Liver (tissue), 9 donors: ENCODE results near the gene GPRC5D. TPM values are rescaled to one million over a fixed set of nuclear protein-coding genes. Genes with fewer than 3 reads are reported as not detected.

ENCODE experiments used
- DNase-seq: peaks from one replicate; pipeline ENCODE4 v3.0.0-alpha.2; 2017; ENCODE audit warnings: low spot score
- H3K27ac ChIP-seq, 2 donors: one replicate each; pipeline ENCODE4 v1.7.0; 2013; ENCODE audit warnings: inconsistent platforms in 2 of 2, low read length in 2 of 2, control low read depth in 1 of 2, low read depth in 1 of 2, mild to moderate bottlenecking in 1 of 2
- H3K27me3 ChIP-seq, 4 donors: one replicate each; pipeline versions ENCODE4 v1.6.1 to v1.7.0; 2013; ENCODE audit warnings: low read length in 3 of 4, inconsistent platforms in 1 of 4, mild to moderate bottlenecking in 1 of 4, moderate library complexity in 1 of 4; ENCODE audit not compliant: control insufficient read depth in 4 of 4, insufficient read depth in 4 of 4
- H3K36me3 ChIP-seq, 4 donors: one replicate each; pipeline versions ENCODE4 v1.6.1 to v1.7.0; 2013; ENCODE audit warnings: low read length in 3 of 4, mild to moderate bottlenecking in 3 of 4, low read depth in 1 of 4, moderate library complexity in 1 of 4; ENCODE audit not compliant: control insufficient read depth in 4 of 4, insufficient read depth in 3 of 4
- H3K4me1 ChIP-seq, 4 donors: one replicate each; pipeline versions ENCODE4 v1.6.1 to v1.7.0; 2013; ENCODE audit warnings: low read length in 3 of 4, mild to moderate bottlenecking in 3 of 4, moderate library complexity in 1 of 4; ENCODE audit not compliant: control insufficient read depth in 4 of 4, insufficient read depth in 4 of 4
- H3K4me3 ChIP-seq, 3 donors: one replicate each; pipeline versions ENCODE4 v1.6.1 to v1.7.0; 2013; ENCODE audit warnings: low read length in 3 of 3, control low read depth in 1 of 3, low read depth in 1 of 3, mild to moderate bottlenecking in 1 of 3
- H3K9ac ChIP-seq, 2 donors: one replicate each; pipeline ENCODE4 v1.7.0; 2013; ENCODE audit warnings: low read length in 2 of 2, mild to moderate bottlenecking in 2 of 2, moderate library complexity in 2 of 2, control low read depth in 1 of 2, low read depth in 1 of 2
- H3K9me3 ChIP-seq, 4 donors: one replicate each; pipeline versions ENCODE4 v1.6.1 to v1.7.0; 2013; ENCODE audit warnings: low read length in 3 of 4; ENCODE audit not compliant: control insufficient read depth in 4 of 4
- FOXA1 ChIP-seq: IDR thresholded peaks from 2 replicates; pipeline ENCODE4 v1.6.1; 2016; ENCODE audit warnings: antibody characterized with exemption
- FOXA2 ChIP-seq: IDR thresholded peaks from 2 replicates; pipeline ENCODE4 v1.6.1; 2016; ENCODE audit warnings: antibody characterized with exemption
- GABPA ChIP-seq, 2 donors: IDR thresholded peaks in 1 of 2; conservative IDR thresholded peaks in 1 of 2; 2 replicates each; pipeline ENCODE4 v1.6.1; 2016; ENCODE audit warnings: antibody characterized with exemption in 2 of 2, mild to moderate bottlenecking in 1 of 2, moderate library complexity in 1 of 2
- HNF4A ChIP-seq, 2 donors: conservative IDR thresholded peaks; 2 replicates each; pipeline ENCODE4 v1.6.1; 2016; ENCODE audit warnings: antibody characterized with exemption in 2 of 2, mild to moderate bottlenecking in 2 of 2
- HNF4G ChIP-seq: IDR thresholded peaks from 2 replicates; pipeline ENCODE4 v1.6.1; 2016; ENCODE audit warnings: antibody characterized with exemption
- JUND ChIP-seq, 2 donors: IDR thresholded peaks; 2 replicates each; pipeline ENCODE4 v1.6.1; 2016; ENCODE audit warnings: antibody characterized with exemption in 2 of 2
- NR2F2 ChIP-seq: IDR thresholded peaks from 2 replicates; pipeline ENCODE4 v1.6.1; 2016; ENCODE audit warnings: antibody characterized with exemption
- RXRA ChIP-seq, 2 donors: IDR thresholded peaks; 2 replicates each; pipeline ENCODE4 v1.6.1; 2017 to 2018; ENCODE audit warnings: antibody characterized with exemption in 2 of 2, mild to moderate bottlenecking in 1 of 2
- SP1 ChIP-seq: IDR thresholded peaks from 2 replicates; pipeline ENCODE4 v1.6.1; 2018; ENCODE audit warnings: antibody characterized with exemption, mild to moderate bottlenecking
- TAF1 ChIP-seq: conservative IDR thresholded peaks from 2 replicates; pipeline ENCODE4 v1.6.1; 2016; ENCODE audit warnings: antibody characterized with exemption, mild to moderate bottlenecking
- WGBS: extraction: QIAGEN DNeasy Blood & Tissue Kit; methylation state at CpG from one replicate; pipeline ENCODE4 v1.1.7; 2013; 5-methylcytosine and 5-hydroxymethylcytosine counted together
- polyA plus RNA-seq, 2 donors: library from polyadenylated mRNA; stranded (reverse) in 1 of 2; unstranded in 1 of 2; fragments of 200-250 nt in 1 of 2; fragments of >200 nt in 1 of 2; fragmentation: Nextera tagmentation in 1 of 2; extraction: Ambion mirVana in 1 of 2; gene quantifications; one replicate each; pipeline versions ENCODE4 v1.2.1 to v1.2.3, GENCODE V29; 2013 to 2015
- total RNA-seq, 2 donors: library from RNA; depleted of rRNA; stranded (reverse); fragments of >200 nt; gene quantifications; one replicate each; pipeline ENCODE4 v1.2.3, GENCODE V29; 2014
- TF ChIP-seq, protein P1 (sequence below): IDR thresholded peaks from 2 replicates; pipeline ENCODE4 v1.6.1; 2016; ENCODE audit warnings: antibody characterized with exemption, mild to moderate bottlenecking
- TF ChIP-seq, protein P2 (sequence below): IDR thresholded peaks from 2 replicates; pipeline ENCODE4 v1.6.1; 2016; ENCODE audit warnings: antibody characterized with exemption
- TF ChIP-seq, protein P3 (sequence below): fragments of 150-350 bp; IDR thresholded peaks from 2 replicates; pipeline ENCODE4 v1.5.1; 2017; ENCODE audit warnings: improper control_type of control experiment, low read depth, low read length; ENCODE audit not compliant: missing input control
- TF ChIP-seq, protein P4 (sequence below): IDR thresholded peaks from 2 replicates; pipeline ENCODE4 v1.6.1; 2016; ENCODE audit warnings: antibody characterized with exemption
- TF ChIP-seq, protein P5 (sequence below): IDR thresholded peaks from 2 replicates; pipeline ENCODE4 v1.6.1; 2016; ENCODE audit warnings: antibody characterized with exemption
- donor health status: healthy.
- donor health status: healthy.
- donor health status: healthy.
- donor health status: healthy.
- donor health status: healthy.

GPRC5D gene
- total and polyA plus RNA-seq, 4 donors = 0.13 to 0.17 TPM; not detected in 2

DNA sequence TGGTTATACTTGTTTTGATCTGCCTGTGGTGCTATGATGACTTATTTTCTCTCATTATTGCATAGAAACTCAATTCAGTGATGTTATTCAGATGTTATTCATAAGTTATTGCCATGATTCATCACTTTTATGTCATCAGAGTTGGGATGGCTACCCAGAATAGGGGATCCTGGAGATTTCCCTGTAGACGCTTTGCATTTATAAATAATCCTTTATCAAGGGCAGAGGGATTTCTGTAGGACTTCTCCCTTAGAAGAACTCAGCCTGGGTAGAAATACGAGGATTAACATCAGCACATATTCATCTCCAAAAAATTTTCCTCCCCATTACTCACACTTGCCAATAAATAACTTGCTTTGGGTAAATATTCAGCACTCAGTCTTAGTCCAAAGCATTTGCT is 55.7 kb downstream of the GPRC5D start:
- no peak for DNase-seq
- no peaks in the 10 kb centered on the region for H3K9me3 ChIP-seq
- TF ChIP-seq, protein P1, sequence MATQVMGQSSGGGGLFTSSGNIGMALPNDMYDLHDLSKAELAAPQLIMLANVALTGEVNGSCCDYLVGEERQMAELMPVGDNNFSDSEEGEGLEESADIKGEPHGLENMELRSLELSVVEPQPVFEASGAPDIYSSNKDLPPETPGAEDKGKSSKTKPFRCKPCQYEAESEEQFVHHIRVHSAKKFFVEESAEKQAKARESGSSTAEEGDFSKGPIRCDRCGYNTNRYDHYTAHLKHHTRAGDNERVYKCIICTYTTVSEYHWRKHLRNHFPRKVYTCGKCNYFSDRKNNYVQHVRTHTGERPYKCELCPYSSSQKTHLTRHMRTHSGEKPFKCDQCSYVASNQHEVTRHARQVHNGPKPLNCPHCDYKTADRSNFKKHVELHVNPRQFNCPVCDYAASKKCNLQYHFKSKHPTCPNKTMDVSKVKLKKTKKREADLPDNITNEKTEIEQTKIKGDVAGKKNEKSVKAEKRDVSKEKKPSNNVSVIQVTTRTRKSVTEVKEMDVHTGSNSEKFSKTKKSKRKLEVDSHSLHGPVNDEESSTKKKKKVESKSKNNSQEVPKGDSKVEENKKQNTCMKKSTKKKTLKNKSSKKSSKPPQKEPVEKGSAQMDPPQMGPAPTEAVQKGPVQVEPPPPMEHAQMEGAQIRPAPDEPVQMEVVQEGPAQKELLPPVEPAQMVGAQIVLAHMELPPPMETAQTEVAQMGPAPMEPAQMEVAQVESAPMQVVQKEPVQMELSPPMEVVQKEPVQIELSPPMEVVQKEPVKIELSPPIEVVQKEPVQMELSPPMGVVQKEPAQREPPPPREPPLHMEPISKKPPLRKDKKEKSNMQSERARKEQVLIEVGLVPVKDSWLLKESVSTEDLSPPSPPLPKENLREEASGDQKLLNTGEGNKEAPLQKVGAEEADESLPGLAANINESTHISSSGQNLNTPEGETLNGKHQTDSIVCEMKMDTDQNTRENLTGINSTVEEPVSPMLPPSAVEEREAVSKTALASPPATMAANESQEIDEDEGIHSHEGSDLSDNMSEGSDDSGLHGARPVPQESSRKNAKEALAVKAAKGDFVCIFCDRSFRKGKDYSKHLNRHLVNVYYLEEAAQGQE = no peak
- TF ChIP-seq NR2F2 (no peak), SP1 (no peak), GABPA (IDR thresholded peaks at IDR 0.05 in 1 of 2, conservative IDR thresholded peaks at IDR 0.05 in 1 of 2) (no peak), RXRA (IDR thresholded peaks at IDR 0.05) (no peak), TAF1 (no peak), JUND (IDR thresholded peaks at IDR 0.05) (no peak), FOXA1 (no peak), HNF4G (no peak)
- TF ChIP-seq, protein P2, sequence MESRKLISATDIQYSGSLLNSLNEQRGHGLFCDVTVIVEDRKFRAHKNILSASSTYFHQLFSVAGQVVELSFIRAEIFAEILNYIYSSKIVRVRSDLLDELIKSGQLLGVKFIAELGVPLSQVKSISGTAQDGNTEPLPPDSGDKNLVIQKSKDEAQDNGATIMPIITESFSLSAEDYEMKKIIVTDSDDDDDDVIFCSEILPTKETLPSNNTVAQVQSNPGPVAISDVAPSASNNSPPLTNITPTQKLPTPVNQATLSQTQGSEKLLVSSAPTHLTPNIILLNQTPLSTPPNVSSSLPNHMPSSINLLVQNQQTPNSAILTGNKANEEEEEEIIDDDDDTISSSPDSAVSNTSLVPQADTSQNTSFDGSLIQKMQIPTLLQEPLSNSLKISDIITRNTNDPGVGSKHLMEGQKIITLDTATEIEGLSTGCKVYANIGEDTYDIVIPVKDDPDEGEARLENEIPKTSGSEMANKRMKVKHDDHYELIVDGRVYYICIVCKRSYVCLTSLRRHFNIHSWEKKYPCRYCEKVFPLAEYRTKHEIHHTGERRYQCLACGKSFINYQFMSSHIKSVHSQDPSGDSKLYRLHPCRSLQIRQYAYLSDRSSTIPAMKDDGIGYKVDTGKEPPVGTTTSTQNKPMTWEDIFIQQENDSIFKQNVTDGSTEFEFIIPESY = no peak
- TF ChIP-seq, protein P3, sequence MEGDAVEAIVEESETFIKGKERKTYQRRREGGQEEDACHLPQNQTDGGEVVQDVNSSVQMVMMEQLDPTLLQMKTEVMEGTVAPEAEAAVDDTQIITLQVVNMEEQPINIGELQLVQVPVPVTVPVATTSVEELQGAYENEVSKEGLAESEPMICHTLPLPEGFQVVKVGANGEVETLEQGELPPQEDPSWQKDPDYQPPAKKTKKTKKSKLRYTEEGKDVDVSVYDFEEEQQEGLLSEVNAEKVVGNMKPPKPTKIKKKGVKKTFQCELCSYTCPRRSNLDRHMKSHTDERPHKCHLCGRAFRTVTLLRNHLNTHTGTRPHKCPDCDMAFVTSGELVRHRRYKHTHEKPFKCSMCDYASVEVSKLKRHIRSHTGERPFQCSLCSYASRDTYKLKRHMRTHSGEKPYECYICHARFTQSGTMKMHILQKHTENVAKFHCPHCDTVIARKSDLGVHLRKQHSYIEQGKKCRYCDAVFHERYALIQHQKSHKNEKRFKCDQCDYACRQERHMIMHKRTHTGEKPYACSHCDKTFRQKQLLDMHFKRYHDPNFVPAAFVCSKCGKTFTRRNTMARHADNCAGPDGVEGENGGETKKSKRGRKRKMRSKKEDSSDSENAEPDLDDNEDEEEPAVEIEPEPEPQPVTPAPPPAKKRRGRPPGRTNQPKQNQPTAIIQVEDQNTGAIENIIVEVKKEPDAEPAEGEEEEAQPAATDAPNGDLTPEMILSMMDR = no peak
- TF ChIP-seq, protein P4, sequence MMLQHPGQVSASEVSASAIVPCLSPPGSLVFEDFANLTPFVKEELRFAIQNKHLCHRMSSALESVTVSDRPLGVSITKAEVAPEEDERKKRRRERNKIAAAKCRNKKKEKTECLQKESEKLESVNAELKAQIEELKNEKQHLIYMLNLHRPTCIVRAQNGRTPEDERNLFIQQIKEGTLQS = no peak
- TF ChIP-seq, protein P5, sequence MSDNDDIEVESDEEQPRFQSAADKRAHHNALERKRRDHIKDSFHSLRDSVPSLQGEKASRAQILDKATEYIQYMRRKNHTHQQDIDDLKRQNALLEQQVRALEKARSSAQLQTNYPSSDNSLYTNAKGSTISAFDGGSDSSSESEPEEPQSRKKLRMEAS = no peak
- WGBS = 79% methylated on average over 2 of the region's 2 CpGs
- H3K36me3 ChIP-seq = no peaks in the 10 kb centered on the region
- no peak overlapping the region for H3K9ac ChIP-seq
- H3K4me3 ChIP-seq = no peak overlapping the region
- H3K4me1 ChIP-seq = peaks cover 0 to 3% (median 2%) of the 10 kb centered on the region in 4 donors
- peaks cover 0 to 10% (median 1%) of the 10 kb centered on the region in 4 donors for H3K27me3 ChIP-seq
- H3K27ac ChIP-seq = no peak overlapping the region

DNA sequence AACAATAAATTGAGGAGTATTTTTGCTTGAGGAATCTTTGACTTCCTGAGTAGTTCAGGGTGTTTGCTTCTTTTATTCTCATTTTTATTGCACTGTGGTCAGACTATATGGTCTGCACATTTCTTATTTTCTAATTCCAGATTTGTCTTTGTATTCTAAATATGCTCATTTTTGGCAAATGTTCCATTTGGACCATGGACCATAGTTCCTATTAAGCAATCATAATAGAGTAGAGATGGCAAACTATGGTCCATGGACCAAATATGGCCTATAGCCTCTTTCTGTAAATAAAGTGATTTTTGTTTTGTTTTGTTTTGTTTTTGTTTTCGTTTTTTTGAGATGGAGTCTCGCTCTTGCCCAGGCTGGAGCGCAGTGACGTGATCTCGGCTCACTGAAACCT is 58.5 kb downstream of the GPRC5D start:
- WGBS = 84% methylated on average over 5 of the region's 5 CpGs
- Histone ChIP-seq H3K27ac (no peak overlapping the region), H3K9me3 (no peaks in the 10 kb centered on the region), H3K4me3 (no peak overlapping the region), H3K36me3 (no peaks in the 10 kb centered on the region), H3K9ac (no peak overlapping the region), H3K4me1 (peaks cover 2 to 12% (median 7%) of the 10 kb centered on the region in 4 donors), H3K27me3 (peaks cover 0 to 9% (median 1%) of the 10 kb centered on the region in 4 donors)
- no peak for DNase-seq
- TF ChIP-seq HNF4A (conservative IDR thresholded peaks at IDR 0.05) = peak in 1 of 2 donors; percentile 19
- no peak for TF ChIP-seq FOXA2
- TF ChIP-seq, protein P5 = no peak
- no peak for TF ChIP-seq FOXA1
- TF ChIP-seq, protein P1 = no peak
- TF ChIP-seq, protein P4 = no peak
- no peak for TF ChIP-seq JUND (IDR thresholded peaks at IDR 0.05)
- TF ChIP-seq HNF4G = no peak
